Breast epithelium (tissue), 4 donors: ENCODE results near the gene OMD. TPM values are rescaled to one million over a fixed set of nuclear protein-coding genes. Genes with fewer than 3 reads are reported as not detected.

Experiments used
- DNase-seq, 2 donors: peaks; one replicate each; pipeline ENCODE4 v3.0.0-alpha.2; 2019; ENCODE audit warnings: low spot score in 2 of 2
- H3K27ac ChIP-seq, 2 donors: fragments of 200-600 bp; sonication (generic) in 1 of 2; one replicate each; pipeline ENCODE4 v1.5.1; 2016 to 2019; ENCODE audit warnings: mild to moderate bottlenecking in 1 of 2
- H3K27me3 ChIP-seq, 2 donors: fragments of 200-600 bp; sonication (generic) in 1 of 2; one replicate each; pipeline versions ENCODE4 v1.5.1 to v1.6.0; 2017 to 2019; ENCODE audit warnings: control low read depth in 1 of 2, mild to moderate bottlenecking in 1 of 2
- H3K36me3 ChIP-seq: fragments of 200-600 bp; one replicate; pipeline ENCODE4 v1.5.1; 2019
- H3K4me1 ChIP-seq, 2 donors: fragments of 200-600 bp; sonication (generic); one replicate each; pipeline ENCODE4 v1.5.1; 2016 to 2019; ENCODE audit warnings: control low read depth in 1 of 2
- H3K4me3 ChIP-seq, 3 donors: fragments of 200-600 bp; sonication (generic); 1 replicate in 2 of 3; 2 replicates in 1 of 3; pipeline ENCODE4 v1.5.1; 2016 to 2019; ENCODE audit warnings: mild to moderate bottlenecking in 3 of 3, moderate library complexity in 2 of 3
- H3K9me3 ChIP-seq, 2 donors: fragments of 200-600 bp; sonication (generic) in 1 of 2; one replicate each; pipeline ENCODE4 v1.5.1; 2016 to 2019; ENCODE audit warnings: control low read depth in 1 of 2
- POLR2A ChIP-seq: fragments of 450-650 bp; IDR thresholded peaks from one replicate; pipeline ENCODE4 v1.6.1; 2016; ENCODE audit warnings: antibody characterized with exemption, mild to moderate bottlenecking, moderate library complexity
- POLR2AphosphoS5 ChIP-seq, 3 donors: sonication (generic); formaldehyde crosslinking; IDR thresholded peaks; one replicate each; pipeline ENCODE4 v1.6.1; 2017; ENCODE audit warnings: antibody characterized with exemption in 3 of 3
- intact Hi-C: fragments of 100-400 bp; cut with DNase I; formaldehyde crosslinking; loops from one replicate; pipeline ENCODE4 v1.15.1; 2023; ENCODE audit warnings: low total_unique reads
- total RNA-seq, 3 donors: library from RNA; depleted of rRNA; stranded (reverse); fragments of >200 nt; gene quantifications; one replicate each; pipeline ENCODE4 v1.1.0, GENCODE V29; 2016
- TF ChIP-seq, protein P1 (sequence below), 3 donors: fragments of 450-650 bp; IDR thresholded peaks; one replicate each; pipeline ENCODE4 v1.5.1; 2016 to 2017; ENCODE audit warnings: antibody characterized with exemption in 3 of 3, mild to moderate bottlenecking in 3 of 3, moderate library complexity in 3 of 3

Gene OMD
- total RNA-seq, 3 donors from 2014 or later: 12.8 to 39.2 (median 30.0) TPM

DNA sequence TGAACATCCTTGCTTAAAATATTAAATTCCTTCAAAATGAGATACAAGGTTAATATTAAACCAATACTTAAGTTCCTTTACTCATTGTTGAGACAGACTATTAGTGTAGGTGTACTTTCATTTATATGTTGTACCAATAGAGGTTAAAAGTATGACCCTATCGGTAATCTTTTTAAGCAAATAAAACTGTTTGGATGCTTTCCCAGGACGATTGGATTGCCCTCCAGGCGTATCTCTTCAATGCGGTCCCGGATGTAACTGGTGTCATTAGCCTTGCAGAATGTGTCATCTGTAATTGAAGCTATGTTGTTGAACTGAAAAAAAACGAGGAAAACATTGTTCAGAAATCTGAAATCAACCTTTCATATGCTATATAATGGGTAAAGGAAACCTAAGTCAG lies 38.8 kb downstream of the OMD start:
- Histone ChIP-seq H3K9me3 (no peaks in the 10 kb centered on the region), H3K27ac (peak overlapping the region; percentile 14 to 50)

DNA sequence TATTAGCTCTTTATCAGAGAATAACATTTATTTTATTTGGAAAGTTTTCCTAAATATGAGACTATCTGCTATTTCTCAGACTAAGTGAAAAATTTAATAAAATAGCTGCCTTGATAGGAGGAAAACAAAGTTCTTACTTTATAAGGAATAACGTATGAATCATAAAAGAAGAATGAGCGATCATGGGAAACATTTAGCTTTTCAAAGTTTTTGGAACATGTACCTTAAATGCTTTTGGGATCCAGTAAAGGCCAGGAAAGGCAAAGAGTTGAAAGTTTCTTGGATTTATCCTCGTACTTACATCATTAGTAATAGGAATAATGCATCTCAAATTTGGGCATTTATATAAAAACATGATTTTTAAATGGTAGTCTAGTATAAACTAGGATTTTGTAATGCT lies 39.3 kb downstream of the OMD start:
- TF ChIP-seq POLR2AphosphoS5 (IDR thresholded peaks at IDR 0.05) (no peak), POLR2A (no peak)
- TF ChIP-seq, protein P1, sequence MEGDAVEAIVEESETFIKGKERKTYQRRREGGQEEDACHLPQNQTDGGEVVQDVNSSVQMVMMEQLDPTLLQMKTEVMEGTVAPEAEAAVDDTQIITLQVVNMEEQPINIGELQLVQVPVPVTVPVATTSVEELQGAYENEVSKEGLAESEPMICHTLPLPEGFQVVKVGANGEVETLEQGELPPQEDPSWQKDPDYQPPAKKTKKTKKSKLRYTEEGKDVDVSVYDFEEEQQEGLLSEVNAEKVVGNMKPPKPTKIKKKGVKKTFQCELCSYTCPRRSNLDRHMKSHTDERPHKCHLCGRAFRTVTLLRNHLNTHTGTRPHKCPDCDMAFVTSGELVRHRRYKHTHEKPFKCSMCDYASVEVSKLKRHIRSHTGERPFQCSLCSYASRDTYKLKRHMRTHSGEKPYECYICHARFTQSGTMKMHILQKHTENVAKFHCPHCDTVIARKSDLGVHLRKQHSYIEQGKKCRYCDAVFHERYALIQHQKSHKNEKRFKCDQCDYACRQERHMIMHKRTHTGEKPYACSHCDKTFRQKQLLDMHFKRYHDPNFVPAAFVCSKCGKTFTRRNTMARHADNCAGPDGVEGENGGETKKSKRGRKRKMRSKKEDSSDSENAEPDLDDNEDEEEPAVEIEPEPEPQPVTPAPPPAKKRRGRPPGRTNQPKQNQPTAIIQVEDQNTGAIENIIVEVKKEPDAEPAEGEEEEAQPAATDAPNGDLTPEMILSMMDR (IDR thresholded peaks at IDR 0.05): no peak
- intact Hi-C loops: no loop called here
- no peak for DNase-seq
- H3K9me3 ChIP-seq: no peaks in the 10 kb centered on the region
- no peaks in the 10 kb centered on the region for H3K36me3 ChIP-seq
- no peak overlapping the region for H3K4me3 ChIP-seq
- no peaks in the 10 kb centered on the region for H3K4me1 ChIP-seq
- no peak overlapping the region for H3K27ac ChIP-seq
- no peaks in the 10 kb centered on the region for H3K27me3 ChIP-seq

More for the DNA sequence above, 38.8 kb downstream of the OMD start:
- Histone ChIP-seq H3K27me3 (no peaks in the 10 kb centered on the region), H3K36me3 (no peaks in the 10 kb centered on the region), H3K4me3 (no peak overlapping the region), H3K4me1 (no peaks in the 10 kb centered on the region)
- intact Hi-C loops: no loop called here
- TF ChIP-seq, protein P1 (IDR thresholded peaks at IDR 0.05): no peak
- no peak for TF ChIP-seq POLR2A
- no peak for TF ChIP-seq POLR2AphosphoS5 (IDR thresholded peaks at IDR 0.05)
- no peak for DNase-seq

- no peaks in the 10 kb centered on the region for H3K36me3 ChIP-seq
- no peaks in the 10 kb centered on the region for H3K4me1 ChIP-seq
- intact Hi-C loops: no loop called here
- H3K4me3 ChIP-seq: no peak overlapping the region
- no peaks in the 10 kb centered on the region for H3K27me3 ChIP-seq
- H3K9me3 ChIP-seq: no peaks in the 10 kb centered on the region
- TF ChIP-seq, protein P1 (IDR thresholded peaks at IDR 0.05): no peak
- TF ChIP-seq POLR2A: no peak
- no peak for TF ChIP-seq POLR2AphosphoS5 (IDR thresholded peaks at IDR 0.05)
- H3K27ac ChIP-seq: no peak overlapping the region
- no peak for DNase-seq
These were observed 39.9 kb downstream of the OMD start for GRCh38 chr9:92384375-92384774.

GRCh38 chr9:92381775-92382174 lies 42.5 kb downstream of the OMD start:
- Histone ChIP-seq H3K27me3 (no peaks in the 10 kb centered on the region), H3K27ac (no peak overlapping the region), H3K9me3 (no peaks in the 10 kb centered on the region), H3K36me3 (no peaks in the 10 kb centered on the region), H3K4me3 (no peak overlapping the region), H3K4me1 (no peaks in the 10 kb centered on the region)
- intact Hi-C loops: no loop called here
- no peak for DNase-seq
- no peak for TF ChIP-seq POLR2AphosphoS5 (IDR thresholded peaks at IDR 0.05)
- TF ChIP-seq POLR2A: no peak
- TF ChIP-seq, protein P1 (IDR thresholded peaks at IDR 0.05): no peak

DNA sequence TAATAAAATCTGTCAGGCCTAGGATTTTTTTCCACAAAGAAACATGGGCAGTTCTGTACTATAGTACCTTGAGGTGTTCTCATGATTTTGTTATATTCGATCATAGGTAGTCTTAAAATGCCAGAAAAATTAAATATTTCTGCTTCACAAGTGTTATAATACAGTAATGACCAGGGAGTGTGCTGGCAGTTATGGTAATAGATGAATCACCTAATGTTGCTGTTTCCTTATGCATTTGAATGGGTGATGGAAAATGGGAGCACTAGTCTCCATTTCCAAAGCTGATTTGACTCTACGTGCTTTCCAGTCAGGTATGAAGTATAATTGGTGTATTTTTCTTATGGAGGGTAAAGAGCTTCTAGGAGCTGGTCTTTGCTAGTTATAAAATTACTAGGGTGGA lies 43.7 kb downstream of the OMD start:
- intact Hi-C loops: no loop called here
- no peak overlapping the region for H3K4me3 ChIP-seq
- no peaks in the 10 kb centered on the region for H3K4me1 ChIP-seq
- no peaks in the 10 kb centered on the region for H3K27me3 ChIP-seq
- H3K36me3 ChIP-seq: no peaks in the 10 kb centered on the region
- H3K27ac ChIP-seq: no peak overlapping the region
- no peaks in the 10 kb centered on the region for H3K9me3 ChIP-seq
- no peak for DNase-seq
- TF ChIP-seq POLR2AphosphoS5 (IDR thresholded peaks at IDR 0.05) (no peak), POLR2A (no peak)
- TF ChIP-seq, protein P1 (IDR thresholded peaks at IDR 0.05): no peak
